RKO (cell line): ENCODE measurements around the gene GRIK4.

ENCODE experiments used
- DNase-seq: peaks from one replicate; pipeline ENCODE4 v3.0.0-alpha.2; 2016; ENCODE audit warnings: low spot score

The GRIK4 gene

DNA sequence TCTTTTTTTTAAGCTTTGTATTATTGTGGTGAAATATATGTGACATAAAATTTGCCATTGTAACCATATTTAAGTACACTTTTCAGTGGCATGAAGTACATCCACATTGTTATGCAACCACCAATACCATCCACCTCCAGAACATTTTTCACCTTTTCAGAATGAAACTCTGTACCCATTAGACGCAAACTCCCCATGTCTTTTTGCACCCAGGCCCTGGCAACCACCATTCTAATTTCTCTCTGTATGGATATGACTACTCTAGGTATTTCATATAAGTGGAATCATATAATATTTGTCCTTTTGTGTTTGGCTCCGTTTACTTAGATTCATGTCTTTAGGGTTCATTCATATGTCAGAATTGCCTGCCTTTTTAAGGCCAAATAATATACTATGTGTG lies 329.5 kb downstream of the GRIK4 start:
- DNase-seq: no peak

DNA sequence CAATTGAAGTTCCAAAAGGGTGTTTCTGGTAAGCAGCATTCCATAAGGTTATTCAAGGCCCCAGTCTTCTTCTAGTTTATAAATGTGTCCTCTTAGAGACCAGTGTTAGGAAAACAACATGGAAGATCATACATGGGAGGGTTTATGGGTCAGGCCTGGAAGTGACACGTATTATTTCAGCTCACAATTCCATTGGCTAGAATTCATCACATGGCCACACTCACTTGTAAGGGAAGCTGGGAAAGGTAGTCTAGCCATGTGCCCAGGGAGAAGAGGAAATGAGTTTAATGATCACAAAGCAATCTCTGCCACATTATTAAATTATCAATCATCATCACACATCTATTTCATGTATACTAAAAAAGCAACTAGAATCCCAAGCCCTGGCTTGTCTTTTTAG lies 330.6 kb downstream of the GRIK4 start:
- DNase-seq: no peak

DNA sequence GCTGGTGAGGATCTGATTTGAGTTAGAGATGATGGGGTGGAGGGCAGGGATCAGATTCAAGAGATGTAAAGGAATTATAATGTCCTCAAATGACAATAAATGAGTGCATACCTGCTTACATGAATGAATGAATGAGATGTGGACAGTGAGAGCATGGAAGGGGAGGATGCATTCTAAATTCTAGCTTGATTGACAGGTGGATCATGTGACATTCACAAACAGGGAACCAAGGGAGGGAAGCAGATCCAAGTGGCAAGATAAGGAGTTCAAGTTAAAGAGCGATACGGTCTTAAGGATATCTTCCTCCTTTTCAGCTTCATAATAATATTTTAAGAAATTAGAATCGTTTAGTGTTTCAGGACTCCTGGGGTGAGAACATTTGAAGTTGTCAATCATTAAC lies 341.9 kb downstream of the GRIK4 start:
- DNase-seq: no peak

DNA sequence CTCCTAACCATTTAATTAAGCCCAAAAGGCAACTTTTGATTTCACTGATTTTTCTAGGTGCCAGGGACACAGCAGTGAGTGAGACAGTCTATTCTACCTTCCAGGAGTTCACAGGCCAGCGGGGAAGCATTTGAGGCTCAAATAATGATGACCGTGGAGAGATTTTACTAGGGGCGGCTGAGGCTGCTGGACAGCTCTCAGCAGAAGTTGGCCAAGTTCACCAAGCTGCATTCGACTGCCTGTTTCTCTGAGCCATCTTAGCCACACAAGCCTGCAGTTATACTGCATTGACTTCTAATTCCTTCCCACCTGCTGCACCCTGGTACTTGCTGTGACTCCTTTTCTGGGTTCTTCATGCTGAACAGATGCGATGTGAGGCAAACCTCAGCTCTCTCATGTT lies 343.4 kb downstream of the GRIK4 start:
- no peak for DNase-seq

DNA sequence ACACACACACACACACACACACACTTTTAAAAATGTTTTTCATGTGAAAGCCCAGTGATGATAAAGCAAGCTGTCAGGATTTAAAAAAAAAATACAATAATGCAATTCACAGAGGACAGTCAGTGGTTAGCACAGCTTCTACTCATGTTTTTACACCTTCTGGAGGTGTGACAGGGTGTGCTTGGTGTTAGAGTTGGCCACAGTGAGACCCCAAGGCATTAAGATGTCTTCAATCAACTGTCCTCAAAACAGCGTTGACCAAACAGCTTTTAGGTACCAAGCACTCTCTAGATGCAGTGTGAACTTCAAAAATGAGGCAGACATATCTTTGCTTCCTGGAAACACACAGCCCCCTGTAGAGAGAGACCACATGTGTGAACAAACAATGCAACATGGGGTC lies 346.0 kb downstream of the GRIK4 start:
- DNase-seq: no peak

DNA sequence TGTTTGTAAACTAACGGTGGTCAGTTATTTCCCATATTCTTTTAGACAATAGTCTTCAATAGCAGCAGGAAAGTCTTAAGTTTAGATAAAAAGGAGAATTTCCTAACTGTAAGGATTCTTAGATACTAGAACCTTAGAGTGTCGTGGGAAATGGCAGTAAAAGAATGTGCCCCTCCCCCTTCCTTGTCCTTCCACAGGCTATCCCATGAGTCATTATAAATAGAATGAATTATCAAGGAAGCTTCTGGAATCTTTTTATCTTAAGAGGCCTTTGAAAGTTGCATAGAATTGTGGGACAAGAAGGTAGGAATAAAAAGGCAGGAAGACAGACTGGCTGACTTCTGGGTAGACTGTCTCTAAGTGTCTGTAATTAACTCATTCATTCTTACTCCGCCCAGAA lies 347.2 kb downstream of the GRIK4 start:
- no peak for DNase-seq

DNA sequence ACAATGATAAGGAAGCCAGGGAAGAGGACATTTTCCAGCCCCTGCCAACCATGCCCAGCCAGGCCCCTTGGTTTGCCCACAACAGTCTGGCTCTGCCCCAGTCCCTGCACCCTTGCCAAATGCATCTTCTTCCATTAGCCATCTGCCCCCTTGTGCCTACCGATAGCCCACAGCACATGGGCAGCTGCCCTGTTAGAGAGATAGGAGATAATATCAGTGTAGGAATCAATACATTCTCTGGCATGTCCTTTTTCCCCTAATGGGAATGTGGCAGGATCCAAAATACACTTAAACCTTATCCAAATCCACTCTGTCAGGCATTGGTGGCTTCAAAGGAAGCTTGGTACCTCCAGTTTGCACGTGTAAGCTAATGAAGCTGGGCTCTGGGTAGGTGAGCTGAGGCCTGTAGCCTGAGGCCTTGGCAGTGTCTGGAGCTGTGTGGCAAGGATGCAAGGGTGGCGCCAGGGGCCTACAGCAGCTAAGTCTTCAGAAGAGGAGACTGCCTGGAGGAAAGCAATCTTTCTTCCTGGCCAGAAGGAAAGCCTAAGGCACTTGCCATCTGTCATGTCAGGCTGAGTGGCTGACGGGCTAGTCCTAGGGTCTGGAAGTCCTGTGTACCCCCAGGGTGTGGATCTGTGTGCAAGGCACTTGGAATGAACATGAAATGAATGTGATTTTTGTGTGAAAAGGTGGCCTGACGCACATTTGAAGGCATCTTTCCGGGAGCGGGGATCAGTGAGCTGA lies 348.2 kb downstream of the GRIK4 start:
- no peak for DNase-seq

DNA sequence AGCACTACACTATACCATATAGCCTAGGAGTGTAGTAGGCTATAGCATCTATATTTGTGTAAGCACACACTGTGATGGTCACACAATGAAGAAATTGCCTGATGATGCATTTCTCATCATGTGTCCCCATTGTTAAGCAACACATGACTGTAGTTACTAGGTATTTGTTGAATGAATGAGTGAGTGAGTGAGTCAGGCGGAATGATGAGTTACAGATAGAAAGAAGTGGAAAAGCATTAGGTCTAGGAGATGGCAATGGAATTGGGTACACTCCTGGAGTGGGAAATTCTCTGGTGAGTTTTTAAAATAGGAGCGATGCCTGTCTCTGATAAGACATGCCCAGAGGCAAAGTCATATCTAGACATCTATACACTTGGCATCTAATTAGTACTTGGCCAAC lies 351.8 kb downstream of the GRIK4 start:
- DNase-seq: peak; percentile 23

DNA sequence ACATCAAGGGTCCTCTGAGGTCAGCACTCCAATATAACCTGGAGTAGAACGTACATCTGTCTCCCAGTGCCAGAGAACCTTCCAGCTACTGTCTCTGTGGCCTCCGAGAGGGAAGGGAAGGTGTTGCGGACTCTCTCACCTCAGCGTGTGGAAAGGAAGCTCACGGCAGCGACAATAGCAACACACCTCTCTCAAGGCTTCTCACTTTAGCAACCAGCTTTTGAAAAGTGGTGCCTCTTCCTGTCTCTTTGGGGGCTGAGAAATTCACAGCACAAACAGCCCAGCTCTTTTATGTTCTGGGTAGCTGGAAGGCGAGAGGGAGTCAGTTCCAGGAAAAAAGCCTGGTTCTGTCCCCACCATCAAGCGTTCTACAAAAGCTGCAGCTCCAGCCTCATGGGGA lies 355.5 kb downstream of the GRIK4 start:
- DNase-seq: no peak

DNA sequence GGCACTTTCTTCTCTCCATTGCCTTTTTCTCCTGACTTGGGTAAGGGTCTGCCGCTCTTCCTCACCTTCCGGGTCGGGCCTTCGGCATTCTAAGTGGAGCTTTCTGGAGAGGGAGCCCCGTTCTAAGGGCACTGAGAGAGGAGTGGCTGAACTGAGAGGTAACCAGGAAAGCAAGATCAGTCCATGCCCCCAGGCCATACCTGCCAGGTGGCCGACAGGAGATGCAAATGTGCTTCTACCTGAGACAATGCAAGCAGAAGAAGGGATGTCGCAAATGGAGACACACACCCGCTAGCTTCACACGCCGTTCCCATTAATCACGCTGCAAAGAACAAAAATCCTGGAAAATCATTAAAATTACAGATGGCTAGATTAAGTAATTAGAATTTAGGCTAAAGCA lies 356.0 kb downstream of the GRIK4 start:
- DNase-seq: no peak

DNA sequence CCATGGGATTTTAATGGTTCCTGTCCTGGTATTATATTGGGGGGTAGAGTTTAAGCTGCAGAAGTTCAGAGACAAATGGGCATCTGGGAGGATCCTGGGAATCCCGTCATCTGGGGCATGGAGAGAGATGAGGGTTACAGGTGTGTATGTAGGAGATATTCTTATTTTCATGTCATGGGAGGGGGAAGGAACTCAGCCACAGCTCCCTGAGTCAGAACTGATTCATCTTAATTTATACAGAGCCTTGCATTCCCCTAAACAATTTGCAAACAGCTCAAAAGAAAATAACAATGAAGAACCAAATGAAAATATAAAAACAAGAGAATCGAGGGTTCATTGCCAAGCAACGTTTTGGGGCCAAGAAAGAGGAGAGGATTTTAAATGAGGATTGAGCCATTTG lies 356.4 kb downstream of the GRIK4 start:
- no peak for DNase-seq

DNA sequence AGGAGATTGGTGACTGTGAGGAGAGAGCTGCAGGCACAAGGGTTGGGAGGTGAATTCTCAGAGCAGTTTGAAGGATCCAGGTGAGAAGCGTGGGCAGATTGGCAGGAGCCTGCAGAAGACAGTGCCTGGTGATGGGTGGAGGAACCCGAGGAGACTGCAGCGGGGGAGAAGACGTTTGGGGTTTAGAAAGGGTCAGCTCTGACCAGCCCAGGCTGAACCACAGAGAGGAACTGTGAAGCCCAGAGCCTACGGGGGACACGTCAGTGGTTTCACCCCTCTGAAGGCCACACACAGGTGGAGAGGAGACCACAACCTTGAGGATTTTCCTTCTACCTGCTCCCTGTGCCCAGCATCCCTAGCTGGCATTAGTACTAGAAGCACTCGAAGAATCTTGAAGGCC lies 357.5 kb downstream of the GRIK4 start:
- no peak for DNase-seq

DNA sequence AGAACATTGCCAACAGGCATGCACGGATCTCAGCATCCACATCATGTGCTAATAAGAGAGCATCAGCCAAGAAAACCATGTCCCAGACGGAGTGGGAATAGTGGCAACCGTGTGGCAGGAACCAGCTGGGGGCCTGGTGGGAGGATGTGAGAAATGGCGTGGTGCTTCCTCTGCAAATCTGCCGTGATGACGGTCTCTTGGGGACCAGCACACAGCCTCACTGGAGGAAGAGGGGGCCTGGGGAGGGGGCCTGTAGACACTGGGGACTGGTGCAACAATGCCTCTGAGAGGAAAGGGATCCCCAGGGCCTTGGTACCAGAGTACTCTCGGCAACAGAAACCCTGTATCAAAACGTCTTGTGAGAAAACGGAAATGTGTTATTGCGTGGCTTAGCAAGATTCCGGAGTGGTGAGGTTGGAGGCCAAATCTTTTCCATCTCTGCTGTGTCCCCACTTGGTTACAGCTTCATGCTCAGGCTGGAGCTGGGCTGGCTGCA lies 358.0 kb downstream of the GRIK4 start:
- DNase-seq: no peak

DNA sequence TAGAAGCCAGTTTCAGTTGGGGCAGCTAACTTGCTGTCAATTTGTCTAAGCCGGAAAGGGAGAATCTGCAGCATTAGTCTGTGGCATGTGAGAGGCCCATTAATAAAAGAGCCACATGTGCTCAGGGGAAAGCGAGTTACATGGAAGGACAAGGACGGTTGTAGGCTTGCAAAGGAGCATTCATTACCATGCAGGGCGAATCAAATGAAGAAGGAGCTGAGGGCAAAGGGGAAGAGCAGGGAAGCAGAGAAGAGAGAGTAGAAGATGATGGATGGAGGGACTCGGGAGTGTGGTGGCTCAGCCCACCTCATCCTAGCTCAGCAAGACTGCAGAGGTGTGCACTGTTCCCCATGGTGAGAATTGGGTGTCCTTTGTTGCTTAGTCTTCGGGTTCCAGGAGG lies 359.6 kb downstream of the GRIK4 start:
- no peak for DNase-seq

DNA sequence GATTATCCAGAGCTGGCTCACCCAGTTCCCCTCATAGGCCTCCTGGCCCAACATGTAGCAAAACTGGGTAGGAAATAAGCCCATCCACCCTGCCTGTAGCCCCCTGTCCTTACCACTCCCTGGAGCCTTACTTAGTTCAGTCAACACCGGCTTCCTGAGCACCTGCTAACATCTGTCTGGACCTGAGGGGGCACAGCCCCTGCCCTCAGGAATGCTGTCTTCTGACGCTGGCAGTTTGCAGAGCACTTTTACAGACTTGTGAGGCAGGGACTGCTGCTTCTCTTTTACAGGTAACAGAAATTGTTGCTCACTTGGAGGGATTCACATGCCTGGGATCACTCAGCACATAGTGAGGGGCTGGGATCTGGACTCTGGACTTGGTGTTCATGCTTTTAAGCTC lies 360.4 kb downstream of the GRIK4 start:
- DNase-seq: no peak

DNA sequence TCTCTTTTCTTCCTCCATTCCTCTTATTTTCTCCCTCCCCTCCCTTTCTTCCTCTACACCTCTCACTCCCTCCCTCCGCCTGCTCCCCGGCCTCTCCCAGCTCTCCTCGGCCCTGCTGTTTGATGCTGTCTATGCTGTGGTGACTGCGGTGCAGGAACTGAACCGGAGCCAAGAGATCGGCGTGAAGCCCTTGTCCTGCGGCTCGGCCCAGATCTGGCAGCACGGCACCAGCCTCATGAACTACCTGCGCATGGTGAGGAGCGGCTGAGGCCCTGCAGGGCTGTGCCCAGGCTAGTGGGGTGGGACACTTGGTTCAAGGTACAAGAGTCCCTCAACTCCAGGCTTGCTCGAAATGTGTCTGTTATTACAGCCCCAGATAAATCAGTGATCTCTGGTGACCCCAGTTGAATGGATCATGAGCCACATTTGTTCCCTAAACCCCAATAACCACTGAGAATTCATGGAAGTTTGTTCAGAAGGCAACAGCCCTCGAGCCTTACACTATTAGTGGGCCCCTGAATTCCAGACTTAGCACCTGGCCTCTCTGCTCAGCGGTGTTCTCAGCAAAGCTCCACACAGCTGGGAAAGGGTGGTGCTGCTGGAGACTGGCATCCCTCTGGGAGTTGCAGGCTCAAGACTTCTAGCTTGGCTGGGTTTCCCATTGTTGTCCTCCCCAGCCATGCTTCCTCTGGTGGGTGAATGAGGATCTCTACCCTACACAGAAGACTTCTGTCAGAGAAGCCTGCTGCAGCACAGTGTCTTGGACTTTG lies 362.6 kb downstream of the GRIK4 start:
- DNase-seq: no peak

DNA sequence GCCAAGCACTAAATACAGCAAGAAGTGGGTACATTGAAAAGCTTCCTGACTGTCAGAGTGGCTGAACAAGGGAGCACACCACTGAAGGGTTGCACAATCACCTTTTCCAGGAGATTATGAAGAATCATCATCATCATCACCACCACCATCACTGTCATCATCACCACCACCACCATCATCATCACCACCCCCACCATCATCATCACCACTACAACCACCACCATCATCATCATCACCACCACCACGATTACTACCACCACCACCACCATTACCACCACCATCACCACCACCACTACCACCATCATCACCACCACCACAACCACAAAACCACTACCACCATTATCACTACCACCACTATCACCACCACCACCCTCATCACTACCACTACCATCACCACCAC lies 364.4 kb downstream of the GRIK4 start:
- no peak for DNase-seq

DNA sequence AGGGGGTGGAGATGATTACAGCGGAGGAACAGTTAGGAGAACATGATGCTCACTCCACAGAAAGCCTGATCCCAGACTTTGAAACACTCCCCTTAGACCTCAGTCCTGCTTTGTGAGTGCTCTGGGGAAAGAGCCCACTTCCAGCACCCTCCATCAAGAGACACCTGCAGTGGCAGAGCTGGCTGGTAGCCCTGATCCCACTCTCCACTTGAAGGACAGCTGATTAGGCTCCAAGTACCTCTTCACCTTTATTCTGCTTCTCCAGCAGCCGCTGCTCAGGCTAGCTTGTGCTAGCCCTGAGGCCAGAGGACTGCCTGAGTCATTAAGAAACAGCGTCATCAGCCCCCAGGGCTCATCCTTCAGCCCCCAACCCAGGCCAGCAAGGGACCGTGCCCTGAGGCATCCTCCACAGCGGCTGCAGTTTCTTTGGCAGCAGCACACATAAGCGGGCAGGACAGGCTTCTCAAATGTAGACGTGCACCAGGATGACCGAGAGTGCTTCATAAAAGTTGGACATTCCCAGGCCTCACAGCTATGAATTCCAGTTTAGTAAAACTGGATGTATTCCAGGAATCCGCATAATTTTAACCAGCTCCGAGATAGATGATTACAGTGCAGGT lies 366.3 kb downstream of the GRIK4 start:
- no peak for DNase-seq

DNA sequence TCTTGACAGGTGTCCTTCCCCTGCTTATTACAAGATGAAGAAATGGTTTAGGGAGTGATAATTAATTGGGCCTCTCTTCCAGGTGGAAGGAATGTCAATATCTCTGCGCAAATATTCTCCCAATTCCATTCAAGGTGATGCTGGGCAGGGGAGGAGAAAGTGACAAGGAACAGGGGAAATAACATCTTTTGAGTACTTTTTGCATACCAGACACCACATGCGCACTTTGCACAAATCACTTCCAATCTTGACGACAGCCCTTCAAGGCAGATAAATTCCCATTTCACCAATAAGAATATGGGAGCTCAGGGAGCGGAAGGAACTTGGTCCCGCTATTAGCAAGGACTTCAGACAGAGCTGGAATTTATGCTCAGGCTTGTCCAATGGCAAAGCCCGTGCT lies 367.2 kb downstream of the GRIK4 start:
- no peak for DNase-seq

DNA sequence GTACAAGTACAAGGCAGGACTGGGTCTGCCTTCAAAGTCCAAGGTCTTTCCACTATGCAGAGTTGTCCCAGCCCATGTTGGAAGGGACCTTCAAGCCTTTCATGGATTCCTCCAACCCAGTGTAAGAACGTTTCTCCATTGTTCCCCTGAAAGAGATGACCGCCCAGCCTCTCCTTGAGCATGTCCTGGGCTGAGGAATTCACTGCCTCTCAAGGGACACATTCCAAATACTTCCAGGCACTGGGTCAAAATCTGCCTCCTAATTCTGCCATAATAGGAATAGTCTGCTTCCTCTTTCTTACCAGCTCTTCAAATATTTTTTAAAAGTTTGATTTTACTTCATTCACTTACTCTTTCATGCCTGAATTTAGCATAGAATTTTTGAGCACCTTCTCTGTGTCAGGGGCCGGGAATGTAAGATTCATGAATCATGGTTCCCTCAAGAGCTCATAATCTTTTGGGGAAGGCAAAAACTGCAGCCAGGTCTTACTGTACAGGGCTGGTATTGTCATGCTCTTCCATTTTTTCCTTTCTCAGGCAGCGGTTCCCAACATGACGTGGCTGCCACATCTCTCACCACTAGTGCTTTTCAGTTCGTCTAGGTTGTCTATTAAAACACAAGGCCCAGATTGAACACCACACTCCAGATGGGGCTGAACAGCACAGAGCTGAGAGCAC lies 369.1 kb downstream of the GRIK4 start:
- DNase-seq: no peak

DNA sequence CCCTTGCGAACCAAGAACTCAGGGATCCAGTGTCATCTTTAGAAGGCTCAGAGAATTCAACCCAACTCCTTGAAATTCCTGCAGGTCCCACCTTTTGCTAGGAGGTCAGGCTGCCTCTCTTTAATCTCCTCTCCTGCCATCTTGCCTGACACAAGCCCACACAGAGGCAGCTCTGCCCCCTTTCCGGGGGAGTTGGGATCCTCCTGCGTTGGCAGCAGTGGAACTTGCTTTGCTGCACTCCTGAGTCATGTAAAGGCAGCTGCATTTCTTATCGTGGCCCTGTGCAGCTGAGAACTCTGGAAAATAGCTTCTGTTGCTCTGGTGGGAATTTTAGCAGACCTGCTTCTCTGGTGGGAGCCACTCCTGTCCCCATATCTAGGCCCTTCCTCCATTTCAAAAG lies 370.0 kb downstream of the GRIK4 start:
- no peak for DNase-seq

DNA sequence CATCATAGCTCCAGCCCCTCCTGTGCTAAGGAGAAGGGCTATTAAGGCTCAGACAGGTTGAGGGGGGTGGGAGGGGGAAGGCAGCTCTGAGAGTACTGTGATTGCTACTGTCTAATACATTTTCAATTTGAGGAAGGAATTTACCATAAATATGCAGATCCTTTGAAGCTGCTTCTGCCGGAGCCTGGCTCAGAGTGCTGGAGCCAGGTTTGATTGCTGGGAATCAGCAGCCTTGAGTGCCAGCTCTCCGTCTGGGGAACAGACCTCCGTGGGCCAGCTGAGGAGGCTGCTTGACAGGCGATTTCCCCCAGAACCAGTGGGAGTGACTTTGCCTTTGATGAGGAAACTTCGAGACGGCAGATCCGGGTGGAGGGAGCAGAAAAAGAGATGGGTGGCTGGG lies 370.6 kb downstream of the GRIK4 start:
- no peak for DNase-seq
